Esophagus squamous epithelium (tissue), 5 donors: ENCODE results near the gene NOTUM. TPM values are rescaled to one million over a fixed set of nuclear protein-coding genes. Genes with fewer than 3 reads are reported as not detected.

Experiments
- DNase-seq: peaks from one replicate; lab custom pipeline; 2025; lab: John Stamatoyannopoulos, UW
- H3K27ac ChIP-seq, 4 donors: fragments of 200-600 bp; sonication (generic); one replicate each; pipeline ENCODE4 v1.5.1; 2016 to 2019; ENCODE audit warnings: mild to moderate bottlenecking in 1 of 4
- H3K27me3 ChIP-seq, 4 donors: fragments of 200-600 bp; sonication (generic); 1 replicate in 3 of 4; 2 replicates in 1 of 4; pipeline versions ENCODE4 v1.5.1 to v1.6.0; 2017 to 2021; ENCODE audit warnings: antibody characterized with exemption in 1 of 4
- H3K36me3 ChIP-seq, 3 donors: fragments of 200-600 bp; sonication (generic); one replicate each; pipeline ENCODE4 v1.5.1; 2016 to 2019
- H3K4me1 ChIP-seq, 3 donors: fragments of 200-600 bp; sonication (generic); one replicate each; pipeline ENCODE4 v1.5.1; 2017 to 2019
- H3K4me3 ChIP-seq, 4 donors: fragments of 200-600 bp; sonication (generic); 1 replicate in 3 of 4; 2 replicates in 1 of 4; pipeline ENCODE4 v1.5.1; 2016 to 2019; ENCODE audit warnings: mild to moderate bottlenecking in 2 of 4, moderate library complexity in 1 of 4
- H3K9me3 ChIP-seq, 3 donors: fragments of 200-600 bp; sonication (generic); one replicate each; pipeline ENCODE4 v1.5.1; 2016 to 2019
- CTCF ChIP-seq, 6 experiments: fragments of 450-650 bp in 4 of 6; fragments of 200-600 bp in 2 of 6; sonication (generic) in 2 of 6; IDR thresholded peaks; one replicate each; pipeline ENCODE4 v1.5.1; 2016 to 2019; ENCODE audit warnings: antibody characterized with exemption in 6 of 6, mild to moderate bottlenecking in 4 of 6, moderate library complexity in 4 of 6
- POLR2A ChIP-seq, 4 donors: fragments of 450-650 bp; IDR thresholded peaks; one replicate each; pipeline ENCODE4 v1.6.1; 2017; ENCODE audit warnings: antibody characterized with exemption in 4 of 4, mild to moderate bottlenecking in 4 of 4, moderate library complexity in 3 of 4
- WGBS, 2 donors: methylation state at CpG; one replicate each; pipeline ENCODE4 v1.1.5; 2018; 5-methylcytosine and 5-hydroxymethylcytosine counted together
- intact Hi-C: fragments of 100-400 bp; cut with DNase I; formaldehyde crosslinking; loops from one replicate; pipeline ENCODE4 v1.15.0; 2022
- total RNA-seq, 4 donors: library from RNA; depleted of rRNA; stranded (reverse); fragments of >200 nt; gene quantifications; one replicate each; pipeline ENCODE4 v1.1.0, GENCODE V29; 2016
- donor health status: DM: yes; HTN: yes; CAD: no.

NOTUM gene
- total RNA-seq, 4 donors from 2014 or later: 0.11 to 0.94 (median 0.19) TPM; not detected in 1

GRCh38 chr17:82003411-82004381 is 42.7 kb upstream of the NOTUM start:
- WGBS, 2 donors: 27 to 32% methylated on average over 24 to 27 of the region's 53 CpGs
- H3K4me1 ChIP-seq: peaks cover 6 to 53% (median 22%) of the 10 kb centered on the region in 3 donors
- H3K9me3 ChIP-seq: no peaks in the 10 kb centered on the region
- TF ChIP-seq CTCF (IDR thresholded peaks at IDR 0.05): no peak
- no peak for TF ChIP-seq POLR2A (IDR thresholded peaks at IDR 0.05)
- peak overlapping the region in 1 of 4 donors; percentile 17 for H3K4me3 ChIP-seq
- intact Hi-C loops: no loop called here
- peak overlapping the region in 2 of 4 donors; percentile 58 to 63 for H3K27ac ChIP-seq
- no peaks in the 10 kb centered on the region for H3K27me3 ChIP-seq
- H3K36me3 ChIP-seq: peaks cover 0 to 2% (median 0%) of the 10 kb centered on the region in 3 donors
- no peak for DNase-seq

- no peak overlapping the region for H3K4me3 ChIP-seq
- H3K4me1 ChIP-seq: peaks cover 6 to 50% (median 20%) of the 10 kb centered on the region in 3 donors
- no peaks in the 10 kb centered on the region for H3K9me3 ChIP-seq
- no peak overlapping the region for H3K27ac ChIP-seq
- 87% methylated on average over 9 to 16 of the region's 17 CpGs for WGBS, 2 donors
- no peaks in the 10 kb centered on the region for H3K27me3 ChIP-seq
- intact Hi-C loops: no loop called here
- no peak for TF ChIP-seq CTCF (IDR thresholded peaks at IDR 0.05)
- no peak for TF ChIP-seq POLR2A (IDR thresholded peaks at IDR 0.05)
- peaks cover 0 to 12% (median 0%) of the 10 kb centered on the region in 3 donors for H3K36me3 ChIP-seq
- DNase-seq: no peak
These were observed 40.6 kb upstream of the NOTUM start for GRCh38 chr17:82001571-82002056.

GRCh38 chr17:82000803-82001570 is 40.0 kb upstream of the NOTUM start:
- H3K27me3 ChIP-seq: no peaks in the 10 kb centered on the region
- no peaks in the 10 kb centered on the region for H3K9me3 ChIP-seq
- WGBS, 2 donors: 100% methylated on average over 6 of the region's 32 CpGs; no CpG with 5 or more reads in 1 of the 2 donors
- no peak for DNase-seq
- peaks cover 0 to 18% (median 0%) of the 10 kb centered on the region in 3 donors for H3K36me3 ChIP-seq
- H3K4me3 ChIP-seq: no peak overlapping the region
- intact Hi-C loops: no loop called here
- TF ChIP-seq POLR2A (IDR thresholded peaks at IDR 0.05): no peak
- no peak for TF ChIP-seq CTCF (IDR thresholded peaks at IDR 0.05)
- peaks cover 6 to 44% (median 14%) of the 10 kb centered on the region in 3 donors for H3K4me1 ChIP-seq
- no peak overlapping the region for H3K27ac ChIP-seq

- TF ChIP-seq POLR2A (IDR thresholded peaks at IDR 0.05) (no peak), CTCF (IDR thresholded peaks at IDR 0.05) (no peak)
- Histone ChIP-seq H3K4me3 (no peak overlapping the region), H3K9me3 (no peaks in the 10 kb centered on the region), H3K27ac (no peak overlapping the region), H3K36me3 (peaks cover 0 to 24% (median 0%) of the 10 kb centered on the region in 3 donors), H3K4me1 (peaks cover 6 to 36% (median 12%) of the 10 kb centered on the region in 3 donors), H3K27me3 (no peaks in the 10 kb centered on the region)
- no peak for DNase-seq
- WGBS, 2 donors: 36 to 52% methylated on average over 8 to 9 of the region's 36 CpGs
- intact Hi-C loops: no loop called here
These were observed 39.2 kb upstream of the NOTUM start for GRCh38 chr17:81999976-82000802.
